Liver (tissue), 9 donors: ENCODE data around the gene AFM. TPM values are rescaled to one million over a fixed set of nuclear protein-coding genes. Genes with fewer than 3 reads are reported as not detected.

Experiments
- DNase-seq: peaks from one replicate; pipeline ENCODE4 v3.0.0-alpha.2; 2017; ENCODE audit warnings: low spot score
- H3K27ac ChIP-seq, 2 donors: one replicate each; pipeline ENCODE4 v1.7.0; 2013; ENCODE audit warnings: inconsistent platforms in 2 of 2, low read length in 2 of 2, control low read depth in 1 of 2, low read depth in 1 of 2, mild to moderate bottlenecking in 1 of 2
- H3K27me3 ChIP-seq, 4 donors: one replicate each; pipeline versions ENCODE4 v1.6.1 to v1.7.0; 2013; ENCODE audit warnings: low read length in 3 of 4, inconsistent platforms in 1 of 4, mild to moderate bottlenecking in 1 of 4, moderate library complexity in 1 of 4; ENCODE audit not compliant: control insufficient read depth in 4 of 4, insufficient read depth in 4 of 4
- H3K36me3 ChIP-seq, 4 donors: one replicate each; pipeline versions ENCODE4 v1.6.1 to v1.7.0; 2013; ENCODE audit warnings: low read length in 3 of 4, mild to moderate bottlenecking in 3 of 4, low read depth in 1 of 4, moderate library complexity in 1 of 4; ENCODE audit not compliant: control insufficient read depth in 4 of 4, insufficient read depth in 3 of 4
- H3K4me1 ChIP-seq, 4 donors: one replicate each; pipeline versions ENCODE4 v1.6.1 to v1.7.0; 2013; ENCODE audit warnings: low read length in 3 of 4, mild to moderate bottlenecking in 3 of 4, moderate library complexity in 1 of 4; ENCODE audit not compliant: control insufficient read depth in 4 of 4, insufficient read depth in 4 of 4
- H3K4me3 ChIP-seq, 3 donors: one replicate each; pipeline versions ENCODE4 v1.6.1 to v1.7.0; 2013; ENCODE audit warnings: low read length in 3 of 3, control low read depth in 1 of 3, low read depth in 1 of 3, mild to moderate bottlenecking in 1 of 3
- H3K9ac ChIP-seq, 2 donors: one replicate each; pipeline ENCODE4 v1.7.0; 2013; ENCODE audit warnings: low read length in 2 of 2, mild to moderate bottlenecking in 2 of 2, moderate library complexity in 2 of 2, control low read depth in 1 of 2, low read depth in 1 of 2
- H3K9me3 ChIP-seq, 4 donors: one replicate each; pipeline versions ENCODE4 v1.6.1 to v1.7.0; 2013; ENCODE audit warnings: low read length in 3 of 4; ENCODE audit not compliant: control insufficient read depth in 4 of 4
- CTCF ChIP-seq: fragments of 150-350 bp; IDR thresholded peaks from 2 replicates; pipeline ENCODE4 v1.5.1; 2017; ENCODE audit warnings: improper control_type of control experiment, low read depth, low read length; ENCODE audit not compliant: missing input control
- EGR1 ChIP-seq, 2 donors: IDR thresholded peaks; 2 replicates each; pipeline ENCODE4 v1.6.1; 2016 to 2018; ENCODE audit warnings: antibody characterized with exemption in 2 of 2, low read depth in 2 of 2
- FOXA1 ChIP-seq: IDR thresholded peaks from 2 replicates; pipeline ENCODE4 v1.6.1; 2016; ENCODE audit warnings: antibody characterized with exemption
- GABPA ChIP-seq, 2 donors: IDR thresholded peaks in 1 of 2; conservative IDR thresholded peaks in 1 of 2; 2 replicates each; pipeline ENCODE4 v1.6.1; 2016; ENCODE audit warnings: antibody characterized with exemption in 2 of 2, mild to moderate bottlenecking in 1 of 2, moderate library complexity in 1 of 2
- HNF4A ChIP-seq, 2 donors: conservative IDR thresholded peaks; 2 replicates each; pipeline ENCODE4 v1.6.1; 2016; ENCODE audit warnings: antibody characterized with exemption in 2 of 2, mild to moderate bottlenecking in 2 of 2
- HNF4G ChIP-seq: IDR thresholded peaks from 2 replicates; pipeline ENCODE4 v1.6.1; 2016; ENCODE audit warnings: antibody characterized with exemption
- JUND ChIP-seq, 2 donors: IDR thresholded peaks; 2 replicates each; pipeline ENCODE4 v1.6.1; 2016; ENCODE audit warnings: antibody characterized with exemption in 2 of 2
- MAX ChIP-seq: IDR thresholded peaks from 2 replicates; pipeline ENCODE4 v1.6.1; 2016; ENCODE audit warnings: antibody characterized with exemption
- NR2F2 ChIP-seq: IDR thresholded peaks from 2 replicates; pipeline ENCODE4 v1.6.1; 2016; ENCODE audit warnings: antibody characterized with exemption
- RAD21 ChIP-seq, 2 donors: IDR thresholded peaks; 2 replicates each; pipeline ENCODE4 v1.6.1; 2016; ENCODE audit warnings: antibody characterized with exemption in 2 of 2, mild to moderate bottlenecking in 2 of 2
- RXRA ChIP-seq, 2 donors: IDR thresholded peaks; 2 replicates each; pipeline ENCODE4 v1.6.1; 2017 to 2018; ENCODE audit warnings: antibody characterized with exemption in 2 of 2, mild to moderate bottlenecking in 1 of 2
- SP1 ChIP-seq: IDR thresholded peaks from 2 replicates; pipeline ENCODE4 v1.6.1; 2018; ENCODE audit warnings: antibody characterized with exemption, mild to moderate bottlenecking
- TAF1 ChIP-seq: conservative IDR thresholded peaks from 2 replicates; pipeline ENCODE4 v1.6.1; 2016; ENCODE audit warnings: antibody characterized with exemption, mild to moderate bottlenecking
- ZBTB33 ChIP-seq: IDR thresholded peaks from 2 replicates; pipeline ENCODE4 v1.6.1; 2016; ENCODE audit warnings: antibody characterized with exemption
- WGBS: extraction: QIAGEN DNeasy Blood & Tissue Kit; methylation state at CpG from one replicate; pipeline ENCODE4 v1.1.7; 2013; 5-methylcytosine and 5-hydroxymethylcytosine counted together
- polyA plus RNA-seq, 2 donors: library from polyadenylated mRNA; stranded (reverse) in 1 of 2; unstranded in 1 of 2; fragments of 200-250 nt in 1 of 2; fragments of >200 nt in 1 of 2; fragmentation: Nextera tagmentation in 1 of 2; extraction: Ambion mirVana in 1 of 2; gene quantifications; one replicate each; pipeline versions ENCODE4 v1.2.1 to v1.2.3, GENCODE V29; 2013 to 2015
- total RNA-seq, 2 donors: library from RNA; depleted of rRNA; stranded (reverse); fragments of >200 nt; gene quantifications; one replicate each; pipeline ENCODE4 v1.2.3, GENCODE V29; 2014
- TF ChIP-seq, protein P1 (sequence below): IDR thresholded peaks from 2 replicates; pipeline ENCODE4 v1.6.1; 2016; ENCODE audit warnings: antibody characterized with exemption, mild to moderate bottlenecking
- TF ChIP-seq, protein P2 (sequence below): IDR thresholded peaks from 2 replicates; pipeline ENCODE4 v1.6.1; 2016; ENCODE audit warnings: antibody characterized with exemption
- donor health status: healthy.
- donor health status: healthy.
- donor health status: healthy.
- donor health status: healthy.
- donor health status: healthy.

The AFM gene
- total and polyA plus RNA-seq, 4 donors = 40.1 to 274 (median 164) TPM

- Histone ChIP-seq H3K36me3 (peaks cover 1 to 31% (median 19%) of the 10 kb centered on the region in 4 donors), H3K4me1 (peaks cover 0 to 3% (median 0%) of the 10 kb centered on the region in 4 donors), H3K27ac (no peak overlapping the region), H3K9ac (no peak overlapping the region), H3K4me3 (no peak overlapping the region), H3K9me3 (no peaks in the 10 kb centered on the region), H3K27me3 (no peaks in the 10 kb centered on the region)
- TF ChIP-seq ZBTB33 = peak; percentile 15
- TF ChIP-seq SP1 = no peak
- TF ChIP-seq FOXA1 = no peak
- TF ChIP-seq, protein P1, sequence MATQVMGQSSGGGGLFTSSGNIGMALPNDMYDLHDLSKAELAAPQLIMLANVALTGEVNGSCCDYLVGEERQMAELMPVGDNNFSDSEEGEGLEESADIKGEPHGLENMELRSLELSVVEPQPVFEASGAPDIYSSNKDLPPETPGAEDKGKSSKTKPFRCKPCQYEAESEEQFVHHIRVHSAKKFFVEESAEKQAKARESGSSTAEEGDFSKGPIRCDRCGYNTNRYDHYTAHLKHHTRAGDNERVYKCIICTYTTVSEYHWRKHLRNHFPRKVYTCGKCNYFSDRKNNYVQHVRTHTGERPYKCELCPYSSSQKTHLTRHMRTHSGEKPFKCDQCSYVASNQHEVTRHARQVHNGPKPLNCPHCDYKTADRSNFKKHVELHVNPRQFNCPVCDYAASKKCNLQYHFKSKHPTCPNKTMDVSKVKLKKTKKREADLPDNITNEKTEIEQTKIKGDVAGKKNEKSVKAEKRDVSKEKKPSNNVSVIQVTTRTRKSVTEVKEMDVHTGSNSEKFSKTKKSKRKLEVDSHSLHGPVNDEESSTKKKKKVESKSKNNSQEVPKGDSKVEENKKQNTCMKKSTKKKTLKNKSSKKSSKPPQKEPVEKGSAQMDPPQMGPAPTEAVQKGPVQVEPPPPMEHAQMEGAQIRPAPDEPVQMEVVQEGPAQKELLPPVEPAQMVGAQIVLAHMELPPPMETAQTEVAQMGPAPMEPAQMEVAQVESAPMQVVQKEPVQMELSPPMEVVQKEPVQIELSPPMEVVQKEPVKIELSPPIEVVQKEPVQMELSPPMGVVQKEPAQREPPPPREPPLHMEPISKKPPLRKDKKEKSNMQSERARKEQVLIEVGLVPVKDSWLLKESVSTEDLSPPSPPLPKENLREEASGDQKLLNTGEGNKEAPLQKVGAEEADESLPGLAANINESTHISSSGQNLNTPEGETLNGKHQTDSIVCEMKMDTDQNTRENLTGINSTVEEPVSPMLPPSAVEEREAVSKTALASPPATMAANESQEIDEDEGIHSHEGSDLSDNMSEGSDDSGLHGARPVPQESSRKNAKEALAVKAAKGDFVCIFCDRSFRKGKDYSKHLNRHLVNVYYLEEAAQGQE = no peak
- TF ChIP-seq RXRA (IDR thresholded peaks at IDR 0.05) = no peak
- 87% methylated on average over 2 of the region's 2 CpGs for WGBS
- DNase-seq = no peak
These were observed 56.6 kb downstream of the AFM start for GRCh38 chr4:73538162-73538561.

- Histone ChIP-seq H3K36me3 (peaks cover 1 to 22% (median 16%) of the 10 kb centered on the region in 4 donors), H3K9ac (no peak overlapping the region), H3K9me3 (no peaks in the 10 kb centered on the region), H3K27ac (no peak overlapping the region), H3K4me1 (no peaks in the 10 kb centered on the region), H3K27me3 (no peaks in the 10 kb centered on the region), H3K4me3 (no peak overlapping the region)
- DNase-seq = no peak
- 76% methylated on average over 4 of the region's 4 CpGs for WGBS
- TF ChIP-seq GABPA (IDR thresholded peaks at IDR 0.05 in 1 of 2, conservative IDR thresholded peaks at IDR 0.05 in 1 of 2) (no peak), JUND (IDR thresholded peaks at IDR 0.05) (no peak), RAD21 (IDR thresholded peaks at IDR 0.05) (no peak), HNF4G (no peak), HNF4A (conservative IDR thresholded peaks at IDR 0.05) (no peak), EGR1 (IDR thresholded peaks at IDR 0.05; ENCODE audit: low read depth in 2 of 2) (no peak), CTCF (no peak), RXRA (IDR thresholded peaks at IDR 0.05) (no peak), TAF1 (no peak), ZBTB33 (no peak), MAX (no peak), NR2F2 (no peak), SP1 (no peak), FOXA1 (no peak)
- TF ChIP-seq, protein P1 = no peak
- TF ChIP-seq, protein P2, sequence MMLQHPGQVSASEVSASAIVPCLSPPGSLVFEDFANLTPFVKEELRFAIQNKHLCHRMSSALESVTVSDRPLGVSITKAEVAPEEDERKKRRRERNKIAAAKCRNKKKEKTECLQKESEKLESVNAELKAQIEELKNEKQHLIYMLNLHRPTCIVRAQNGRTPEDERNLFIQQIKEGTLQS = no peak
These were observed 57.8 kb downstream of the AFM start for GRCh38 chr4:73539386-73539785.
